ENCODE results near the gene IGSF21. TPM values are rescaled to one million over a fixed set of nuclear protein-coding genes. Genes with fewer than 3 reads are reported as not detected.

The IGSF21 gene
- total and polyA plus RNA-seq, 2 experiments from 2014 or later, result not detected

DNA sequence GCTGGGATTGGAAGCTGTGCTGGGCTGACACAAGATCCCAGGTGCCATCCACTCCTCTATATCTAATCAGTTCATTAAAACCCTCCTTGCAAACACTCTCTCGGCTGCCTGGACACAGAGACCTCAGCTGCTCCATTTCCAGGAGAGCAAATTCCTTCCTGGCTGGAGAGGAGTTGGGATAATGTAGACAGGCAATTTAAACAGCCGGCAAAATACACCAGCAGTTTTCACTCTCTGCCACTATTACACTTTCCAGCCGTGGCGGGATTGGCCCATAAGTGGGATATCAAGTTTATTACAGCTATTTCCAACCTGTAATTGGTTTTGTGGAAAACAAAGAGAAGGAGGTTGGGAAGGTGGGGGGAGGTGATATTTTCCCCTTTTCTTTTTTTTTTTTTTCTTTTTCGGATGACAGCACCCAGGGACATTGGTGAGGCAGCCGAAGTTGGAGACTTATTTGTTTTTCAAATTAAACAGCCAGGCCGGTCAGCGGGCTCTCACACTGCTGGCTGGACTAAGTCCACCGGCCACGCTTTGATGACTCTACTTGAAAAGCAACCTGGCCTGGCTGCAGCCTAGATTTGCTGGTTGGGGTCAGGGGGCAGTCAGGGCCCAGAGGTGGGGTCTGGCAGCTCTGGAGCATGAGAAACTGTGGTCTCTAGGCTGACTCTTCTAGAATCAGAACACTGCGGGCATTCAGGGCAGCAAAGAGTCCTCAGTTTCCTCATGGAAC, 177.4 kb downstream of the IGSF21 start:
- TF ChIP-seq, protein P1, sequence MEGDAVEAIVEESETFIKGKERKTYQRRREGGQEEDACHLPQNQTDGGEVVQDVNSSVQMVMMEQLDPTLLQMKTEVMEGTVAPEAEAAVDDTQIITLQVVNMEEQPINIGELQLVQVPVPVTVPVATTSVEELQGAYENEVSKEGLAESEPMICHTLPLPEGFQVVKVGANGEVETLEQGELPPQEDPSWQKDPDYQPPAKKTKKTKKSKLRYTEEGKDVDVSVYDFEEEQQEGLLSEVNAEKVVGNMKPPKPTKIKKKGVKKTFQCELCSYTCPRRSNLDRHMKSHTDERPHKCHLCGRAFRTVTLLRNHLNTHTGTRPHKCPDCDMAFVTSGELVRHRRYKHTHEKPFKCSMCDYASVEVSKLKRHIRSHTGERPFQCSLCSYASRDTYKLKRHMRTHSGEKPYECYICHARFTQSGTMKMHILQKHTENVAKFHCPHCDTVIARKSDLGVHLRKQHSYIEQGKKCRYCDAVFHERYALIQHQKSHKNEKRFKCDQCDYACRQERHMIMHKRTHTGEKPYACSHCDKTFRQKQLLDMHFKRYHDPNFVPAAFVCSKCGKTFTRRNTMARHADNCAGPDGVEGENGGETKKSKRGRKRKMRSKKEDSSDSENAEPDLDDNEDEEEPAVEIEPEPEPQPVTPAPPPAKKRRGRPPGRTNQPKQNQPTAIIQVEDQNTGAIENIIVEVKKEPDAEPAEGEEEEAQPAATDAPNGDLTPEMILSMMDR (IDR thresholded peaks at IDR 0.05; ENCODE audit: poor library complexity), result no peak
- TF ChIP-seq EZH2phosphoT487 (IDR thresholded peaks at IDR 0.05; ENCODE audit: low read depth, severe bottlenecking, unreplicated experiment) (no peak), EZH2 (IDR thresholded peaks at IDR 0.05; ENCODE audit: borderline replicate concordance) (no peak)
- no peak overlapping the region for H3K27ac ChIP-seq
- peak; percentile 16 for DNase-seq (ENCODE audit: low spot score)
- no peak overlapping the region for H3K4me3 ChIP-seq
- peaks cover 17% of the 10 kb centered on the region for H3K27me3 ChIP-seq
- no peak overlapping the region for H2AFZ ChIP-seq
- 36% methylated on average over 11 of the region's 11 CpGs for WGBS (ENCODE audit: low lambda C conversion rate, missing lambda C conversion rate)
- H3K9me3 ChIP-seq (ENCODE audit: low read depth), result no peaks in the 10 kb centered on the region
- no peaks in the 10 kb centered on the region for H4K20me1 ChIP-seq (ENCODE audit: insufficient read depth, poor library complexity, severe bottlenecking)
- no peaks in the 10 kb centered on the region for H3K36me3 ChIP-seq (replicated peaks; ENCODE audit: insufficient read depth, low read depth)
- peaks cover 3% of the 10 kb centered on the region for H3K4me1 ChIP-seq (ENCODE audit: insufficient read depth)
- no peaks in the 10 kb centered on the region for H3K79me2 ChIP-seq
- no peak overlapping the region for H3K4me2 ChIP-seq
- no peaks in the 10 kb centered on the region for H3K9me2 ChIP-seq (replicated peaks; ENCODE audit: insufficient read depth)

DNA sequence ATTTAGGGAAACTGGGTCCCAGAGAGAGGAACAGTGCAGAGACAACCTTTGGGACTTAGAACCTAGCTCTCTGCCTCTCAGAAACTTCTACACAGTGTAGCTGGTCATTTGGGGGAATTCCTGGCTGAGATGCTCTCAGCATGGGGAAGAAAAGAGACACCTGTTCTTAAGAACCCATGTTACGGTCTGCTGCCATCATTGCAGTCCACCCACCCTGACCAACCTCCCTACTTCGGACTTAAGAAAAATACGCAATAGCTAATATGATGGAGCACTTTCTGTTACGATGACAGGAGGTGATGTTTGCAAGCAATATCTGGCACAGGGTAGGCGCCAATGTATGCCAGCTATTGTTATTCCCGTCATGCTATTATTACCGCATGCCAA, 177.9 kb downstream of the IGSF21 start:
- no peaks in the 10 kb centered on the region for H3K36me3 ChIP-seq (replicated peaks; ENCODE audit: insufficient read depth, low read depth)
- H2AFZ ChIP-seq, result no peak overlapping the region
- TF ChIP-seq, protein P1 (IDR thresholded peaks at IDR 0.05; ENCODE audit: poor library complexity), result no peak
- TF ChIP-seq EZH2phosphoT487 (IDR thresholded peaks at IDR 0.05; ENCODE audit: low read depth, severe bottlenecking, unreplicated experiment) (no peak), EZH2 (IDR thresholded peaks at IDR 0.05; ENCODE audit: borderline replicate concordance) (no peak)
- H3K27me3 ChIP-seq, result peaks cover 17% of the 10 kb centered on the region
- no peaks in the 10 kb centered on the region for H4K20me1 ChIP-seq (ENCODE audit: insufficient read depth, poor library complexity, severe bottlenecking)
- DNase-seq (ENCODE audit: low spot score), result no peak
- 91% methylated on average over 7 of the region's 7 CpGs for WGBS (ENCODE audit: low lambda C conversion rate, missing lambda C conversion rate)
- H3K4me3 ChIP-seq, result no peak overlapping the region
- H3K79me2 ChIP-seq, result no peaks in the 10 kb centered on the region
- H3K9me2 ChIP-seq (replicated peaks; ENCODE audit: insufficient read depth), result no peaks in the 10 kb centered on the region
- H3K9me3 ChIP-seq (ENCODE audit: low read depth), result no peaks in the 10 kb centered on the region
- H3K4me1 ChIP-seq (ENCODE audit: insufficient read depth), result peaks cover 3% of the 10 kb centered on the region
- H3K4me2 ChIP-seq, result no peak overlapping the region
- no peak overlapping the region for H3K27ac ChIP-seq

DNA sequence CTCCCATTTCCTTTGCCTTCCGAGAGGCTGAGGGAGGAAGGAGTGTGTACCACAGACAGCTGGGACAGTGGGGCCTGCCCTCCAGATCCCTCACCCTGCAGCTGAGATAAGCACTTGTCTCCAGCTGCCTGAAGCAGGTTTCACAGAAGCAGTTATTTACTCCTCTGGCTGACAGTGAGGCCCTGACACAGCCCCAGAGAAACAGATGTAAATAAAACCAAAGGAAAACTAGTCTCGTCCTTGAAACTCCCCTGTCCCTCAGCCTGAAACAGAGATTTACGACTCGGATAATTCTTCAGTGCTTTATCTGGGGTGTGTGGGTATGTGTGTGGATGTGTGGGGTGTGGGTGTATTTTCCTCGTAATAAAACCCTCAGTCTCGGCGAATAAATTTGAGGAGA, 181.1 kb downstream of the IGSF21 start:
- Histone ChIP-seq H3K9me3 (ENCODE audit: low read depth) (no peaks in the 10 kb centered on the region), H3K4me2 (no peak overlapping the region), H3K79me2 (no peaks in the 10 kb centered on the region), H3K36me3 (replicated peaks; ENCODE audit: insufficient read depth, low read depth) (no peaks in the 10 kb centered on the region), H3K27me3 (peaks cover 18% of the 10 kb centered on the region), H2AFZ (no peak overlapping the region), H3K4me3 (no peak overlapping the region), H4K20me1 (ENCODE audit: insufficient read depth, poor library complexity, severe bottlenecking) (no peaks in the 10 kb centered on the region), H3K27ac (no peak overlapping the region), H3K9me2 (replicated peaks; ENCODE audit: insufficient read depth) (no peaks in the 10 kb centered on the region), H3K4me1 (ENCODE audit: insufficient read depth) (peaks cover 3% of the 10 kb centered on the region)
- DNase-seq (ENCODE audit: low spot score), result peak; percentile 40
- TF ChIP-seq, protein P1 (IDR thresholded peaks at IDR 0.05; ENCODE audit: poor library complexity), result no peak
- no peak for TF ChIP-seq EZH2 (IDR thresholded peaks at IDR 0.05; ENCODE audit: borderline replicate concordance)
- TF ChIP-seq EZH2phosphoT487 (IDR thresholded peaks at IDR 0.05; ENCODE audit: low read depth, severe bottlenecking, unreplicated experiment), result no peak
- WGBS (ENCODE audit: low lambda C conversion rate, missing lambda C conversion rate), result 16% methylated on average over 7 of the region's 7 CpGs
